Osteoblast (primary cell): ENCODE data around the gene GADD45G. TPM values are rescaled to one million over a fixed set of nuclear protein-coding genes. Genes with fewer than 3 reads are reported as not detected.
A peak's percentile ranks its signal among the peaks of the same experiment; 100 is the strongest.

Experiments
- DNase-seq: peaks from one replicate; pipeline ENCODE4 v3.0.0; 2011; ENCODE audit warnings: low spot score, mixed read lengths; ENCODE audit not compliant: insufficient read length; ENCODE audit errors: missing footprints
- H2AFZ ChIP-seq: 2 replicates; pipeline ENCODE4 v1.6.0; 2011; ENCODE audit warnings: mild to moderate bottlenecking, low read length
- H3K27ac ChIP-seq: 2 replicates; pipeline ENCODE4 v1.5.1; 2011; ENCODE audit warnings: mild to moderate bottlenecking, low read depth, low read length, moderate library complexity
- H3K27me3 ChIP-seq: 2 replicates; pipeline ENCODE4 v1.6.0; 2012; ENCODE audit warnings: mild to moderate bottlenecking, control low read depth, inconsistent platforms, low read length, moderate library complexity; ENCODE audit not compliant: insufficient read depth
- H3K36me3 ChIP-seq: 2 replicates; pipeline ENCODE4 v1.5.1; 2011; ENCODE audit warnings: mild to moderate bottlenecking, low read length, control low read depth, moderate library complexity; ENCODE audit not compliant: insufficient read depth
- H3K4me1 ChIP-seq: 2 replicates; pipeline ENCODE4 v1.5.1; 2011; ENCODE audit warnings: mild to moderate bottlenecking, low read length, control low read depth, moderate library complexity; ENCODE audit not compliant: insufficient read depth
- H3K4me2 ChIP-seq: 2 replicates; pipeline ENCODE4 v1.6.0; 2011; ENCODE audit warnings: mild to moderate bottlenecking, low read length; ENCODE audit not compliant: insufficient read depth
- H3K4me3 ChIP-seq: fragments of 200-600 bp; sonication (generic); 3 replicates; pipeline ENCODE4 v1.5.1; 2012; ENCODE audit warnings: mild to moderate bottlenecking, low read length, inconsistent platforms; ENCODE audit not compliant: insufficient read depth
- H3K79me2 ChIP-seq: 2 replicates; pipeline ENCODE4 v1.6.0; 2012; ENCODE audit warnings: mild to moderate bottlenecking, low read length, control low read depth, inconsistent platforms; ENCODE audit not compliant: insufficient read depth
- H3K9me3 ChIP-seq: 2 replicates; pipeline ENCODE4 v1.5.1; 2011; ENCODE audit warnings: low read depth, low read length, control low read depth
- H4K20me1 ChIP-seq: 2 replicates; pipeline ENCODE4 v1.6.0; 2012; ENCODE audit warnings: mild to moderate bottlenecking, low read length, control low read depth; ENCODE audit not compliant: insufficient read depth
- CTCF ChIP-seq: IDR thresholded peaks from 2 replicates; pipeline ENCODE4 v1.5.1; 2011; ENCODE audit warnings: mild to moderate bottlenecking, low read depth, low read length, moderate library complexity; ENCODE audit errors: extremely low read depth
- total RNA-seq: library from RNA; depleted of rRNA; stranded (reverse); fragments of >200 nt; gene quantifications from 2 replicates; pipeline ENCODE4 v1.2.3, GENCODE V29; 2012

Gene GADD45G
- total RNA-seq, 1 donor = under 0.01 TPM

- H3K36me3 ChIP-seq = no peaks in the 10 kb centered on the region
- peaks cover 32% of the 10 kb centered on the region for H3K27me3 ChIP-seq
- H3K9me3 ChIP-seq = no peaks in the 10 kb centered on the region
- peak; percentile 96 for DNase-seq
- H3K4me1 ChIP-seq = peaks cover 8% of the 10 kb centered on the region
- H3K27ac ChIP-seq = no peak overlapping the region
- H4K20me1 ChIP-seq = no peaks in the 10 kb centered on the region
- H3K79me2 ChIP-seq = no peaks in the 10 kb centered on the region
- peak; percentile 88 for TF ChIP-seq CTCF
- peak overlapping the region; percentile 28 for H3K4me3 ChIP-seq
- no peak overlapping the region for H2AFZ ChIP-seq
- peak overlapping the region; percentile 75 for H3K4me2 ChIP-seq
These were observed 1.6 kb upstream of the GADD45G start for GRCh38 chr9:89602978-89603766.

GRCh38 chr9:89603767-89604665 is 796 bp upstream of the GADD45G start:
- Histone ChIP-seq H3K4me3 (peak overlapping the region; percentile 25), H3K9me3 (no peaks in the 10 kb centered on the region), H4K20me1 (no peaks in the 10 kb centered on the region), H3K4me1 (peaks cover 8% of the 10 kb centered on the region), H3K27ac (no peak overlapping the region), H2AFZ (no peak overlapping the region), H3K79me2 (no peaks in the 10 kb centered on the region), H3K4me2 (peak overlapping the region; percentile 75), H3K36me3 (no peaks in the 10 kb centered on the region), H3K27me3 (peaks cover 32% of the 10 kb centered on the region)
- DNase-seq = peak; percentile 84
- no peak for TF ChIP-seq CTCF

- no peak overlapping the region for H3K27ac ChIP-seq
- DNase-seq = peak; percentile 79
- TF ChIP-seq CTCF = no peak
These were observed 745 bp downstream of the GADD45G start for GRCh38 chr9:89605465-89606048.

More at GRCh38 chr9:89605465-89606048, 745 bp downstream of the GADD45G start:
- H2AFZ ChIP-seq = peak overlapping the region; percentile 56
- peak overlapping the region; percentile 65 for H3K4me3 ChIP-seq
- peaks cover 20% of the 10 kb centered on the region for H3K27me3 ChIP-seq
- peak overlapping the region; percentile 75 for H3K4me2 ChIP-seq
- no peaks in the 10 kb centered on the region for H3K9me3 ChIP-seq
- peaks cover 8% of the 10 kb centered on the region for H3K4me1 ChIP-seq
- no peaks in the 10 kb centered on the region for H3K36me3 ChIP-seq
- no peaks in the 10 kb centered on the region for H4K20me1 ChIP-seq
- no peaks in the 10 kb centered on the region for H3K79me2 ChIP-seq
